GM21447 (cell line): ENCODE data around the gene ADRA2B.
"Not testable (repeated sequence)": the region's sequence is repeated elsewhere in the genome, so short reads cannot be mapped to it uniquely, and the experiment has no call there.

Experiments used
- ATAC-seq: cut with Tn5 transposase; IDR thresholded peaks from one replicate; pipeline ENCODE4 v1.9.1; 2021; ENCODE audit not compliant: unreplicated experiment

The ADRA2B gene

DNA sequence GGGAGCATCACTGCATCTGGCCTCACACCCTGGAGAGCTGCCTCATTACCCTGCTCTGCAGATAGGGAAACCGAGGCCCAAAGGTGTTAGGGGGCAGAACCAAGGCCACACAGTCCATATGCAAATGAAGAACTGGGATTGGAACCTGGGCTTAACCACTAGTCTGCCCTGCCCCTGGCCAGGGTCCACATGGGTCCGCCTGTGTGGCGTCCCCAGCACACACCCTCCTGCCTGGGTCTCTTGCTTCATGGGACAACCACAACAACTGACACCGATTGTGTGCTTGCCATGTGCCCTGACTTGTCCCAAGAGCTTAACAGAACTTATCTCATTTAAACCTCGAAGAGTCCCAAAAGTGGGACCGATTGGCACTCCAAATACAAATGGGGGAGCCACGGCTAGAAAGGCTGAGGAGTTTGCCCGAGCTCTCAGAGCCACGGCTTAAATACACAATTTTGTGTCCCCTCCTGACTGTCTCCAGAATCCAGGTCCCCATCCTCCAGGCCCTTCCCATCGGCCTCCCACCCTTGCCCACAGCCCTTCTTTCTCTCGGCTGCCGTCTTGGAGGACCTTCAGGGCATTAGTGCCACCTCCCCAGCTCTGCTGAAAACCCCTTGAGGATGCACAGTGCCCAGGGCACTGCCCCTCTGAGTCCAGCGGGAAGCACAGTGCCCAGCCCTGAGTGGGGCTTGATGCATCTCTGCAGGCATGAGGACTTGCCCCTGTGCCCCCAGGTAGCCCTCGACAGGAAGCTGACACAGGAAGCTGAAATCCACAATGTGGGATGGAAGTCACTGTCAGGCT, 34.6 kb upstream of the ADRA2B start:
- ATAC-seq: no peak

DNA sequence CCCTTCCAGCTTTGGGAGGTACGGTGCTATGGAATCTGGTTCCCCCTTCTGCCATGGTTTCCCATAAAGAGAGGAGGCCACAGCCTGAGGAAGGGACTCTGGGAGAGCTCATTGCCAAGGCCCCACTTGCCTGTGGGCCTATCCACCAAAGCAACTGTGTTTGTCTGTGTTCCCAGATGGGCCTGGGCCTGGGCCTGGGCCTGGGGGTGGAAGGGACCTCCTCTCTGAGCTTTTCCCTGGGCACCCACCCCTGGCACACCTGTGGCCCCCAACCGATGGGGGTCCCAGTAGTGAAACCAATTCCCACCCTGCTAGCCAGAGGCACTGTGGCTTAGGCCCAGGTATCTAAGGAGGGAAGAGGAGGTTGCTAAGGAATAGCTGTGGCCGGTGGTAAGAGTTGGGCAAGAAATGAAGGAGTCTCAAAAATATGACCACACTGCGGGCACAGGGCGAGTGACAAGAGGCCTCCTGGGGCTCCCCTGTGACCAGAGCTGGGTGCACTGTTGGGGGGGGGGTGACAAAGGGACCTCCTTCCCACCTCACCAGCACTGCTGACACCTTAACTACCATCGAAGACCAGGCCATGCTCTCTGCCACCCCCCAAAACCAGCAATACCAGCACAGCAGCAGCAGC, 33.8 kb upstream of the ADRA2B start:
- ATAC-seq: no peak

DNA sequence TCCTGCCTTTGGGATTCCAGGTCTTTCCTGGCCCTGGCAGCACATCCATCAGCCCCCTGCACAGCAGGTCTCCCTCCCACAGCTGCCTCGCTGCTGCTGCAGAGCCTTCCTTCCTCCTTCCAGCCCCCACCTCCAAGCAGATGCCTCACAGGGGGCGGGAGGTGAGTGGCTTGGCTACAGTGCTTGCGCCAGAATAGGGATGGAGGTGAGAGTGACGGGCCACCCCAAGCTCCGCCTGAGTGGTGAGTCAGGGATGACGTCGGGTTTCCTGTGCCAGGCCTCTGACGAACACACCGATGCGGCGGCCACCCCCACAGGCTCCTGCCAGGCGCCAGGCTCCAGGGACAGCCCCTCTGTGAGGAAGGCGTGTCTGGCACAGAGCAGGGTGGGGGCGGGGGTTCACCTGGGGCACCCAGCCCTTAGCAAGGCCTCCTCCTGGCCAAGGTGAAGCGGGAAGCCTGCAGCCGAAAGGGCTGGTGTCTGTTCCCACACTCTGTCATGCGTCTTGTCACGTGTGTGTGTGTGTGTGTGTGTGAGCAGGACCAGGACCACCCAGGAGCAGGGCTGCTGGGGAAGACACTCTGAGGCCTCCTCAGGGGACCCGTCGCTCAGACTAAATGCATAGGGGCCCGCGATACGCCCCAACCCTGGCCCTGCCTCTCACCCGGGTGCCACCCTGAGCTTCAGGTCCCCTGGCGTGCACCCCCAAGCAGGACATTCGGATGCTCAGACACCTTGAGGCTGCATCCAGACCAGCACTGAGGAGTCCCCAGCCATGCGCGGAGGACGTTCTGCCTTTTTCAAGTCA, 32.2 kb upstream of the ADRA2B start:
- peak; percentile 44 for ATAC-seq

GRCh38 chr2:96147593-96148201, 31.3 kb upstream of the ADRA2B start:
- no peak for ATAC-seq

DNA sequence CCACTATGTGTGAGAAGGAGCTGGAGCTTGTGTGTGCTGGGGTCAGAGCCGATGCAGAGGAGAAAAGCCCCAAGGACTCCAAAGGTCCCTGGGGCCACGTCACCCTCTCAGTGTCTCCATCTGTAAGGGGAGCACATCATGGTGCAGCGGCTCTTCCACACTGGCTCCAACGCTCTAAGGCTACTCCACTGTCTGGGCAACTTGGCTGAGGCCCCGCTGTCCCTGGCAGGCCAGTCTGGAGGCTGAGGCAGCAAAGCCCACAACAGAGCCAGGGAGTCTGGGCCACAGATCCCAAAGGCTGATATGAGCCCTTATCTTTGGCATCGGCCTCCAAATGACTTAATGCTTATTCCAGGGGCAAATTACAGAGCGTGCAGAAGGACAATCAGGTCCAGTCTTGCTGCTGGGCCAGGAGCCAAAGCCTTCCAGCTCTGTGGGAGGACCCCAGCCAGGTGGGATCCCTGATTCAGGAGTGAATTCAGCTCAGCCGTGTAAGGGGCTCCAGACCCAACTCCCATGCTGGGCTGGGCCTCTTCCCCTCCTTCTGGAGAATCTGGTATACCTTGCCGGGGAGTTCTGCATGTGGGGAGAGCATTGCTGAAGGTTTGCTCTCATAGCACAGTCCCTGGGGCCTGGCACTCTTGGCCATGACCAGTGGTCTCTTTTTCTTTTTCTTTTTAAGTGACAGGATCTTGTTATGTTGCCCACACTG, 30.7 kb upstream of the ADRA2B start:
- no peak for ATAC-seq

GRCh38 chr2:96146153-96146880, 29.9 kb upstream of the ADRA2B start:
- peak; percentile 24 for ATAC-seq

DNA sequence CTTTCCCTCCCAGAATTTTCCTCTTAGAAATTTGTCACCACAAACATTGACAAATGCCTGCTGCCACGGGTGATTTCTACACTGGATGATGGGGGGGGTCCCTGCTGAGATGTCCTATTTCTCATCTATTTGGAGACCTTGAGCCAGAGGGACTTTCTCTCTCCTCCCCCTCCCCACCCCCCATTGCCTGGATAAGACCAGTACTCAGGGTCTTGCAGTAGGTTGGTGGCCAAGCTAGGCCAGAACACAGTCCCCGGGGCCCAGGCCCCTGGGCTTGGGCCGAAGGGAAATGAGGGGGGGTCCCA, 29.4 kb upstream of the ADRA2B start:
- no peak for ATAC-seq

DNA sequence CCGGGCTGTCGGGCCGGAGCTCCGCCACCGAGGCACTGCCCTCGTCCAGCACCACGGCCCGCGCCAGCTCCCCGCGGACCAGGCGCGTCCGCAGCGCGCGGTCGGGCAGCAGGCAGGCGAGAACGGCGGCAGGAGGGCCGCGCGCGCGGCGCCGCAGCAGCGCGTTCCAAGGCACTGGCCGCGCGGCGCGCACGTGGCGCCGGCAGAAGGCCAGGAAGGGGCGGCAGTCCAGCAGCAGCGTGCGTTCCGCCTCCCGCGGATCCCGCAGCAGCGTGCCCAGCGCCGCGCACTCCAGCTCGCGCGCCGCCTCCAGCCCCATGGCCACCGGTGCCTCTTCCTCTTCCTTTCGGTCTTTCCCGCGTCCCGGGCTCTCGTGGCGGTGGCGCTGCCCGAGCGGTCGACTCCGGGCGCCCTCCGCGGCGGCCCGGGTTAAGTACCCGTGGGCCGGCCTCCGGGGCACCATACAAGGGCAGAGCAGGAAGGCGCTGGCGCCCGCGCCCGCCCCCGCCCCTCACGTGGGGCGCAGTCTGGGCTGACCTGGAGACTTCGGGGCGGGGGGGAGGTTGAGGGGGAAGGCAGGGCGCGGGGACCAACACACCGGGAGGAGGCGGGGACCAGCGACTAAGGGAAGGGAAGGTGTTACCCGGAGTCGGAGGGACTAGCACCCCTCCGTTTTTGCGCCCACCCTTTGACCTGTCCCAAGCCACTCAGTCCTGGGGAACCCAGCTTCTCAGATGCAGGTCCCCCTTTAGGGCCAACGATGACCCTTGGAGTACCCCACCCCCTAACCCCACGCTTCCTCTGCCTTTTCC, 28.9 kb upstream of the ADRA2B start, which contains the start of gene DUSP2:
Gene DUSP2, minus strand, starts transcription at position 405 of the 812 bp plus-strand sequence. Its CDS starts 86 bp downstream, at position 319.
- ATAC-seq: peak; percentile 36

GRCh38 chr2:96144481-96145035, 28.2 kb upstream of the ADRA2B start:
- no peak for ATAC-seq

GRCh38 chr2:96143848-96144480, 27.6 kb upstream of the ADRA2B start:
- no peak for ATAC-seq

DNA sequence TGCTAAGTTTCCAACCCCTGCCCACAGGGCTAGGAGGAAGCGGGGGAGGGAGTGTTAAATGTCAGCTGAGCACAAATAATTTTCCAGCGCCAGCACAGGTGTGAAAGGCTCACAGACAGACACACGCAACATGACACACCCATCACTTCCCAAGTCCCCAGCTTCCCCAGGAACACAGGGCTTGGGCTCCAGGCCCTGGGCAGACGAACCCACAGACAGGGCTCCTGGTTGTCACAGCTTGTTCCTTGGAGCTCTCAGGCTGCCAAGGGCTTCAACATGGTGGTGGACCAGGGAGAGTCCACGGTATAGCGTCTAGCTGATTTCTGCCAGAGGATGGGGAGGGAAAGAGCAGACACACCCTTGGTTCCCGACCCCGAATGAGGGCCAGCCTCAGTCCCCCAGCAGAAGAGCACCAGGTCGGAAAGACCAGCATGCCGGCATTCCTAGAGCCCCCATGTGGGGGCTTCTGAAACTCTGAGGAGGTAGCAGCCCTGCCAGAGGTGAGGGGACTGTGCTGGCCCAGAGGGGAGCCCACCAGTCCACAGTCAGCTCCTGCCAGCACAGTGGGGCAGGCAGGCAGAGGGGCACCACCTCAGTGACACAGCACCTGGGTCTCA, 27.0 kb upstream of the ADRA2B start:
- no peak for ATAC-seq

DNA sequence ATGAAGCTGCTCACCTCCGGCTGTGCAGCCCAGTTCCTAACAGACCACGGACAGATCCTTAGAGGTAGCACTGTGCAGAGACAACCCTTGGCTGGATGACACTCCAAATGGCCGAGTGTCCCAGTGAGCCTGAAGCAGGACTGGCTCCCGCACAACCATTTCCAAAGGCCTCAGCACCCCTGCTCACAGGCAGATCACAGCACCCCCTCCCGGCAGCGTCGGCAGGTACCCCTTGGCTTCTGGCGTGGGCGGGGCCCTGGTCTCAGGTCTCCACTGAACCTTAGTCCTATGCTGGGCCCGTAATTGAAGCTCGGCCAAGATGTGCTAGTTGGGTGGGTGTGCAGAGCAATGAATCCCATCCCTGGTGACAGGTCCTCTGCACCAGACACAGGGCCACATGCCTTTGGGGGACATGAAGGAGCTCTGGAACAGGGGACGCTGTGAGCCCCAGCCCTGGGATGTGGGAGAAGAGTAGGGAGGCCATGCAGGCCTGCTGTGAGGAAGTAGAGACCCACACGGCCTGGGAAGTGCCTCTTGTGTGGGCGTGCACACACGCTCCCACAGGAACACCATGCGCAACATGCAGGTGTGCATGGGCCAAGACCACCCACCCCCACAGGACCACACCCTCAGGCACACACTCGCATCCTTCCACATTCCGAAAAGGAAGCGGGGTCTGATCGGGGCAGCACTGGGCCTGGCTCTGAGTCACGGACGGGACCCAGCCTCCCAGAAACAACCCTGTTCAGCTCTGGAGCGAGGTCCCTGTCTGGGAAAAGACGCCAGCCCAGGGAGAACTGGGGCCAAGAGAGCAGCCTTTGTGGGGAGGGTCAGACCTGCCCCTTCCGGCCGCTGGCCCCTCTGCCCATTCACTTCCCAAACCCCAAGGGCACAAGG, 26.1 kb upstream of the ADRA2B start:
- ATAC-seq: no peak

GRCh38 chr2:96141624-96141967, 25.2 kb upstream of the ADRA2B start:
- not testable (repeated sequence) for ATAC-seq

- no peak for ATAC-seq
These were observed 24.7 kb upstream of the ADRA2B start for GRCh38 chr2:96140941-96141623.

GRCh38 chr2:96139181-96139758, 22.9 kb upstream of the ADRA2B start:
- no peak for ATAC-seq
